Bone marrow (tissue), 2 donors: ENCODE results near the gene GPR149.
A peak's percentile ranks its signal among the peaks of the same experiment; 100 is the strongest.

Source experiments
- DNase-seq, 2 donors: peaks; one replicate each; lab custom pipeline; 2025; lab: John Stamatoyannopoulos, UW

The GPR149 gene

GRCh38 chr3:154345422-154346122 is 84.4 kb downstream of the GPR149 start:
- DNase-seq: no peak

GRCh38 chr3:154338570-154338969 is 91.4 kb downstream of the GPR149 start:
- DNase-seq: no peak

GRCh38 chr3:154338008-154338407 is 92.0 kb downstream of the GPR149 start:
- no peak for DNase-seq

- peak in 1 of 2 donors; percentile 44 for DNase-seq
These were observed 95.0 kb downstream of the GPR149 start for GRCh38 chr3:154334973-154335420.

GRCh38 chr3:154327871-154328270 is 102.1 kb downstream of the GPR149 start:
- DNase-seq: no peak

- DNase-seq: no peak
These were observed 105.1 kb downstream of the GPR149 start for GRCh38 chr3:154324919-154325318.

- DNase-seq: peak; percentile 77 to 91
These were observed 105.9 kb downstream of the GPR149 start, which contains the start of gene DHX36 for GRCh38 chr3:154323891-154324738. DHX36 (minus strand) TSS chr3:154324487; CDS start chr3:154324416, 71 bp downstream.

GRCh38 chr3:154316974-154317767 is 112.8 kb downstream of the GPR149 start:
- no peak for DNase-seq

GRCh38 chr3:154314152-154314551 is 115.8 kb downstream of the GPR149 start:
- DNase-seq: no peak

GRCh38 chr3:154310840-154311239 is 119.2 kb downstream of the GPR149 start:
- no peak for DNase-seq

GRCh38 chr3:154307363-154307762 is 122.6 kb downstream of the GPR149 start:
- no peak for DNase-seq

GRCh38 chr3:154304936-154305335 is 125.1 kb downstream of the GPR149 start:
- no peak for DNase-seq

- DNase-seq: no peak
These were observed 125.7 kb downstream of the GPR149 start for GRCh38 chr3:154304116-154304786.

GRCh38 chr3:154301561-154301960 is 128.4 kb downstream of the GPR149 start:
- DNase-seq: no peak

GRCh38 chr3:154294016-154294415 is 136.0 kb downstream of the GPR149 start:
- DNase-seq: no peak

- no peak for DNase-seq
These were observed 139.8 kb downstream of the GPR149 start for GRCh38 chr3:154290187-154290586.
